Subcutaneous adipose tissue (tissue), 4 donors: Measurements from ENCODE around the gene GPR65. TPM values are rescaled to one million over a fixed set of nuclear protein-coding genes. Genes with fewer than 3 reads are reported as not detected.

Source experiments
- CTCF ChIP-seq: fragments of 450-650 bp; IDR thresholded peaks from one replicate; pipeline ENCODE4 v1.5.1; 2016; ENCODE audit warnings: low read depth, mild to moderate bottlenecking, control low read depth, antibody characterized with exemption, moderate library complexity
- total RNA-seq, 4 donors: library from RNA; depleted of rRNA; stranded (reverse); fragments of >200 nt; gene quantifications; one replicate each; pipeline ENCODE4 v1.1.0, GENCODE V29; 2016

GPR65 gene
- total RNA-seq, 4 donors from 2014 or later, result 0.19 to 18.7 (median 2.0) TPM

GRCh38 chr14:88040146-88040545 lies 35.2 kb downstream of the GPR65 start:
- TF ChIP-seq CTCF, result no peak

- no peak for TF ChIP-seq CTCF
Measured at GRCh38 chr14:88043529-88044443, 38.9 kb downstream of the GPR65 start.

GRCh38 chr14:88044444-88044758 lies 39.5 kb downstream of the GPR65 start:
- TF ChIP-seq CTCF, result no peak

GRCh38 chr14:88044776-88045446 lies 40.0 kb downstream of the GPR65 start:
- no peak for TF ChIP-seq CTCF

- no peak for TF ChIP-seq CTCF
Measured at GRCh38 chr14:88045705-88046104, 40.8 kb downstream of the GPR65 start.

- TF ChIP-seq CTCF, result no peak
Measured at GRCh38 chr14:88048351-88048750, 43.4 kb downstream of the GPR65 start.

GRCh38 chr14:88049266-88049665 lies 44.3 kb downstream of the GPR65 start:
- no peak for TF ChIP-seq CTCF
